DND-41 (cell line): ENCODE results near the gene PRRG3.

Experiments used
- ATAC-seq: fragments of 200-7000 bp; cut with Tn5 transposase; 3 replicates; pipeline ENCODE4 v1.9.1; 2021; ENCODE audit warnings: low read depth; ENCODE audit not compliant: insufficient read depth
- DNase-seq: peaks from one replicate; pipeline ENCODE4 v3.0.0-alpha.2; 2020
- H2AFZ ChIP-seq: 2 replicates; pipeline ENCODE4 v1.6.0; 2012; ENCODE audit warnings: low read depth, low read length
- H3K27ac ChIP-seq: 2 replicates; pipeline ENCODE4 v1.5.1; 2012; ENCODE audit warnings: low read length, inconsistent platforms
- H3K27me3 ChIP-seq: fragments of 200-600 bp; sonication (generic); 2 replicates; pipeline ENCODE4 v1.6.0; 2012; ENCODE audit warnings: low read length, mild to moderate bottlenecking, inconsistent platforms; ENCODE audit not compliant: insufficient read depth, poor library complexity
- H3K36me3 ChIP-seq: 2 replicates; pipeline ENCODE4 v1.5.1; 2012; ENCODE audit warnings: low read length, inconsistent platforms; ENCODE audit not compliant: insufficient read depth
- H3K4me1 ChIP-seq: 2 replicates; pipeline ENCODE4 v1.5.1; 2012; ENCODE audit warnings: mild to moderate bottlenecking, low read length; ENCODE audit not compliant: insufficient read depth
- H3K4me2 ChIP-seq: 2 replicates; pipeline ENCODE4 v1.6.0; 2012; ENCODE audit warnings: mild to moderate bottlenecking, moderate library complexity, low read length, inconsistent platforms; ENCODE audit not compliant: insufficient read depth
- H3K4me3 ChIP-seq, 2 experiments: fragments of 200-600 bp in 1 of 2; shearing (Covaris generic) in 1 of 2; 2 replicates each; pipeline ENCODE4 v1.5.1; 2012 to 2016; ENCODE audit warnings: inconsistent platforms in 2 of 2, low read length in 2 of 2, mild to moderate bottlenecking in 2 of 2, low read depth in 1 of 2, moderate library complexity in 1 of 2
- H3K79me2 ChIP-seq: 2 replicates; pipeline ENCODE4 v1.6.0; 2012; ENCODE audit warnings: low read length, inconsistent platforms; ENCODE audit not compliant: insufficient read depth
- H3K9ac ChIP-seq: 2 replicates; pipeline ENCODE4 v1.6.0; 2012; ENCODE audit warnings: low read depth, mild to moderate bottlenecking, inconsistent platforms, low read length, moderate library complexity
- H3K9me3 ChIP-seq: 2 replicates; pipeline ENCODE4 v1.5.1; 2012; ENCODE audit warnings: low read length, moderate library complexity, mild to moderate bottlenecking, inconsistent platforms; ENCODE audit not compliant: insufficient read depth, severe bottlenecking
- H4K20me1 ChIP-seq: 2 replicates; pipeline ENCODE4 v1.6.0; 2012; ENCODE audit warnings: low read length; ENCODE audit not compliant: insufficient read depth
- EZH2 ChIP-seq: IDR thresholded peaks from 3 replicates; pipeline ENCODE4 v1.6.1; 2012; ENCODE audit warnings: borderline replicate concordance, low read depth, mild to moderate bottlenecking, moderate library complexity, low read length, inconsistent platforms; ENCODE audit not compliant: severe bottlenecking
- TF ChIP-seq, protein P1 (sequence below): IDR thresholded peaks from 2 replicates; pipeline ENCODE4 v1.5.1; 2012; ENCODE audit warnings: borderline replicate concordance, low read length, moderate library complexity, mild to moderate bottlenecking; ENCODE audit not compliant: poor library complexity, severe bottlenecking; ENCODE audit errors: extremely low read depth

PRRG3 gene

DNA sequence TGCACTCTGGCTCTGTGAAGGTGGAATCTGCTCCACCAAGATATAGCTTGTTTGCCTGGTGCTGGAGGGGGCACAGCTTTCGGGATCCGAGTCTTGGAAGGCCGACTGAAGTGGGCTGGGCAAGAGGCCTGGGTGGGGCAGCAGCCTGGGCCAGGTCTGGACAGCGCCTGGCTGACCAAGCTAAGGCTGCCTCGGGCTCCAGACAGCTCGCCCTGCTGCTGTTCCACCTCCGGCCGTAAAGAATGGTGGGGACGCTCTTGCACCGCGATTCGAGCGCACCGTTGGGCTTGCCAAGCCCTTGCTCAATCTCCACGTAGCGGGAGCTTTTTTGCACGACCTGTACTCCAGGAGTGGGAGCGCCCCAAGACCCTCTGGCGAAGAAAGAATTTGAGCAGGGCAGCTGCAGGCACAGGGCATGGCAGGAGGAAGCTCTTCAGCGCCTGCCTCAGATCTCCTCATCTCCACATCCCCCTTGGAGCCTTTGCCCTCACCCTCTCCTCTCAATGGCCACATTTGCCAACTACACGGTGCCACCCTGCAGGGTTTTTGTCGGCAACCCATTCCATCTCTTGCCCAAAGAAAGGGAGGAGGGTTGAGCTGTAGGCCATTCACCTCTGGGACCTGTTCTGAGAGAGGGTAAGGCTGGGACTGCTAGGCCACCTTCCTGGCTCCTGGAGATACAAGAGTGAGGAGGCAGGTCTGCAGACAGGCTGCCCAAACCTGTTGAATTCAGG, 58.2 kb downstream of the PRRG3 start:
- Histone ChIP-seq H3K27me3 (no peaks in the 10 kb centered on the region), H3K79me2 (no peaks in the 10 kb centered on the region)

DNA sequence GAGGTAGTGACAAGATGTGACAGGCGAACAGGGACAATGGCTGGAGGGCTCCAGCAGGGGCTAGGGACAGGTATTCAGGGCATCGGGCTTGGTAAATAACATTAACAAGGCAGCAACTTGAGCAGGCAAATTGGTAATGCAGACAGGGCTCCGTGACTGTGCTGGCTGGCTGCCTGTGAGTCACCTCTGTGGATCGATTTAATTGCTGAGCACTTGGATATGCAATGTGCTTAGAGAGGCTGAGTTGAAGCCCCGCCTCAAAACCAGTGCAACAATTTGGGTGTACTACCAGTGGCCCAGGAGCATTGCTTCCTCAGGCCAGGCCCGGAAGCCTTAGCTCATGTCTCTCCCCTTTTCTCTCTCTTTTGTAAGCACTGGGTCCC, 58.8 kb downstream of the PRRG3 start:
- no peaks in the 10 kb centered on the region for H3K4me1 ChIP-seq
- no peak overlapping the region for H3K27ac ChIP-seq
- DNase-seq (no peak), ATAC-seq (no peak)
- TF ChIP-seq EZH2 = no peak
- TF ChIP-seq, protein P1, sequence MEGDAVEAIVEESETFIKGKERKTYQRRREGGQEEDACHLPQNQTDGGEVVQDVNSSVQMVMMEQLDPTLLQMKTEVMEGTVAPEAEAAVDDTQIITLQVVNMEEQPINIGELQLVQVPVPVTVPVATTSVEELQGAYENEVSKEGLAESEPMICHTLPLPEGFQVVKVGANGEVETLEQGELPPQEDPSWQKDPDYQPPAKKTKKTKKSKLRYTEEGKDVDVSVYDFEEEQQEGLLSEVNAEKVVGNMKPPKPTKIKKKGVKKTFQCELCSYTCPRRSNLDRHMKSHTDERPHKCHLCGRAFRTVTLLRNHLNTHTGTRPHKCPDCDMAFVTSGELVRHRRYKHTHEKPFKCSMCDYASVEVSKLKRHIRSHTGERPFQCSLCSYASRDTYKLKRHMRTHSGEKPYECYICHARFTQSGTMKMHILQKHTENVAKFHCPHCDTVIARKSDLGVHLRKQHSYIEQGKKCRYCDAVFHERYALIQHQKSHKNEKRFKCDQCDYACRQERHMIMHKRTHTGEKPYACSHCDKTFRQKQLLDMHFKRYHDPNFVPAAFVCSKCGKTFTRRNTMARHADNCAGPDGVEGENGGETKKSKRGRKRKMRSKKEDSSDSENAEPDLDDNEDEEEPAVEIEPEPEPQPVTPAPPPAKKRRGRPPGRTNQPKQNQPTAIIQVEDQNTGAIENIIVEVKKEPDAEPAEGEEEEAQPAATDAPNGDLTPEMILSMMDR = no peak
- no peak overlapping the region for H3K4me3 ChIP-seq
- H2AFZ ChIP-seq = no peak overlapping the region
- no peaks in the 10 kb centered on the region for H3K27me3 ChIP-seq
- no peak overlapping the region for H3K9ac ChIP-seq
- no peaks in the 10 kb centered on the region for H3K9me3 ChIP-seq
- H3K4me2 ChIP-seq = no peak overlapping the region
- H4K20me1 ChIP-seq = no peaks in the 10 kb centered on the region
- no peaks in the 10 kb centered on the region for H3K36me3 ChIP-seq
- no peaks in the 10 kb centered on the region for H3K79me2 ChIP-seq

More for the DNA sequence above, 58.2 kb downstream of the PRRG3 start:
- Histone ChIP-seq H3K4me2 (no peak overlapping the region), H3K36me3 (no peaks in the 10 kb centered on the region), H2AFZ (no peak overlapping the region), H3K4me1 (no peaks in the 10 kb centered on the region), H3K4me3 (no peak overlapping the region), H3K27ac (no peak overlapping the region), H4K20me1 (no peaks in the 10 kb centered on the region), H3K9me3 (no peaks in the 10 kb centered on the region), H3K9ac (no peak overlapping the region)
- DNase-seq (no peak), ATAC-seq (no peak)
- no peak for TF ChIP-seq EZH2
- TF ChIP-seq, protein P1 = no peak

DNA sequence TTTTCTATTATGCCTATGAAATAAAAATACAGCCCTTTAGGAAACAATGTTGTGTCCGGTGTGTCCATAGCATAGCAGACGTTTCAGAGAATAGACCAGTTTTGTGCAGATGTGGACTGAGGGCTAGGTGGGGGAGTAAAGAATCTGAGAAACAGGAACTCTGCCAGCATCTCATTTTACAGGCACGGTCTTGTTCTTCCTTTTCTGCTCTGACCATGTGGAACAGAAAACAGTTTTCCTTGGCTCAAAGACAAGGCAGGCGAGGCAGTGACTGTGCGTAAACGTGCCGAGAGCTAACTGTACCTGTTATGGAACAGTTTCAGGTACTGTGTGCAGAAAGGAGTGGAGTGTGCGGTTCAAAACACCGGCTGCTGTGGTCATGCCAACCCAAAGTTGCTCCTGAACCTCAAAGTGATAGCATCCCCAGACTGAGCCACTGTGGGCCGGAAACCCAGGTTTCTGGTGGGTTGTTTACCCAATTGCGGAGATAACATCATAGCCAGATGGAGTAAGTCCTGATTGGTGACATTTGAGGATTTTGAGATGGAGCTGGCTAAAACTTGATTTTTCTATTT, 59.5 kb downstream of the PRRG3 start:
- TF ChIP-seq, protein P1 = no peak
- TF ChIP-seq EZH2 = no peak
- no peak overlapping the region for H2AFZ ChIP-seq
- no peak for DNase-seq
- H3K4me2 ChIP-seq = no peak overlapping the region
- no peaks in the 10 kb centered on the region for H3K27me3 ChIP-seq
- H4K20me1 ChIP-seq = no peaks in the 10 kb centered on the region
- no peaks in the 10 kb centered on the region for H3K4me1 ChIP-seq
- ATAC-seq = no peak
- H3K9me3 ChIP-seq = no peaks in the 10 kb centered on the region
- no peak overlapping the region for H3K27ac ChIP-seq
- no peaks in the 10 kb centered on the region for H3K79me2 ChIP-seq
- no peak overlapping the region for H3K4me3 ChIP-seq
- H3K36me3 ChIP-seq = no peaks in the 10 kb centered on the region
- no peak overlapping the region for H3K9ac ChIP-seq
